DOHH2 (cell line): ENCODE measurements around the gene SH3RF3.

Experiments
- EZH2phosphoT487 ChIP-seq: fragments of 200-600 bp; sonication (generic); IDR thresholded peaks from 2 replicates; pipeline ENCODE4 v1.6.1; 2017; ENCODE audit warnings: borderline replicate concordance, mild to moderate bottlenecking, antibody characterized with exemption, low read length, moderate library complexity, mixed read lengths
- TF ChIP-seq, protein P1 (sequence below): fragments of 200-600 bp; sonication (generic); IDR thresholded peaks from one replicate; pipeline ENCODE4 v1.5.1; 2014; ENCODE audit warnings: antibody characterized with exemption, mild to moderate bottlenecking, low read depth, low read length; ENCODE audit not compliant: poor library complexity, severe bottlenecking

- TF ChIP-seq, protein P1, sequence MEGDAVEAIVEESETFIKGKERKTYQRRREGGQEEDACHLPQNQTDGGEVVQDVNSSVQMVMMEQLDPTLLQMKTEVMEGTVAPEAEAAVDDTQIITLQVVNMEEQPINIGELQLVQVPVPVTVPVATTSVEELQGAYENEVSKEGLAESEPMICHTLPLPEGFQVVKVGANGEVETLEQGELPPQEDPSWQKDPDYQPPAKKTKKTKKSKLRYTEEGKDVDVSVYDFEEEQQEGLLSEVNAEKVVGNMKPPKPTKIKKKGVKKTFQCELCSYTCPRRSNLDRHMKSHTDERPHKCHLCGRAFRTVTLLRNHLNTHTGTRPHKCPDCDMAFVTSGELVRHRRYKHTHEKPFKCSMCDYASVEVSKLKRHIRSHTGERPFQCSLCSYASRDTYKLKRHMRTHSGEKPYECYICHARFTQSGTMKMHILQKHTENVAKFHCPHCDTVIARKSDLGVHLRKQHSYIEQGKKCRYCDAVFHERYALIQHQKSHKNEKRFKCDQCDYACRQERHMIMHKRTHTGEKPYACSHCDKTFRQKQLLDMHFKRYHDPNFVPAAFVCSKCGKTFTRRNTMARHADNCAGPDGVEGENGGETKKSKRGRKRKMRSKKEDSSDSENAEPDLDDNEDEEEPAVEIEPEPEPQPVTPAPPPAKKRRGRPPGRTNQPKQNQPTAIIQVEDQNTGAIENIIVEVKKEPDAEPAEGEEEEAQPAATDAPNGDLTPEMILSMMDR, result no peak
- no peak for TF ChIP-seq EZH2phosphoT487
Observed at GRCh38 chr2:109429567-109430328, 300.7 kb downstream of the SH3RF3 start.
